PC-3 (cell line): ENCODE data around the gene TMEM30B. TPM values are rescaled to one million over a fixed set of nuclear protein-coding genes. Genes with fewer than 3 reads are reported as not detected.

ENCODE experiments used
- ATAC-seq: fragments of 200-7000 bp; cut with Tn5 transposase; 2 replicates; pipeline ENCODE4 v1.9.1; 2020; ENCODE audit warnings: mild to moderate bottlenecking, moderate library complexity
- BruUV-seq: library from RNA; stranded (reverse); fragments of 400-500 nt; replicated peaks from 2 replicates; lab custom pipeline; 2021; lab: Mats Ljungman, UMichigan
- CTCF ChIA-PET: fragments of 300-600 bp; sonication (Branson Sonifier 250); formaldehyde crosslinking; loops from one replicate; lab custom pipeline; 2022; ENCODE audit warnings: antibody characterized with exemption; lab: Charles Lee
- POLR2A ChIA-PET: fragments of 300-600 bp; sonication (Branson Sonifier 250); formaldehyde crosslinking; loops from one replicate; lab custom pipeline; 2022; ENCODE audit warnings: antibody characterized with exemption; ENCODE audit not compliant: unreplicated experiment; lab: Charles Lee
- DNase-seq: peaks from one replicate; pipeline ENCODE4 v3.0.0-alpha.2; 2015
- H2AFZ ChIP-seq: fragments of 300-600 bp; sonication (generic); 2 replicates; pipeline ENCODE4 v1.6.0; 2016; ENCODE audit warnings: antibody characterized with exemption, low read length
- H3F3A ChIP-seq: fragments of 300-600 bp; sonication (generic); one replicate; pipeline ENCODE4 v1.6.0; 2017; ENCODE audit warnings: antibody characterized with exemption, low read length, control low read depth, mild to moderate bottlenecking; ENCODE audit not compliant: unreplicated experiment
- H3K27ac ChIP-seq: fragments of 300-600 bp; sonication (generic); 2 replicates; pipeline ENCODE4 v1.5.1; 2016; ENCODE audit warnings: mild to moderate bottlenecking, low read length
- H3K27me3 ChIP-seq: fragments of 300-600 bp; sonication (generic); 2 replicates; pipeline ENCODE4 v1.6.1; 2016; ENCODE audit warnings: low read length, mixed read lengths
- H3K36me3 ChIP-seq: fragments of 300-600 bp; sonication (generic); 2 replicates; pipeline ENCODE4 v1.6.1; 2016; ENCODE audit warnings: low read depth, mixed run types, low read length, mixed read lengths
- H3K4me1 ChIP-seq: fragments of 300-600 bp; sonication (generic); 2 replicates; pipeline ENCODE4 v1.5.1; 2016; ENCODE audit warnings: low read length; ENCODE audit not compliant: insufficient read depth
- H3K4me2 ChIP-seq: fragments of 300-600 bp; sonication (generic); 2 replicates; pipeline ENCODE4 v1.6.0; 2016; ENCODE audit warnings: low read length
- H3K4me3 ChIP-seq: fragments of 300-600 bp; sonication (generic); 2 replicates; pipeline ENCODE4 v1.5.1; 2016; ENCODE audit warnings: mild to moderate bottlenecking, low read length, mixed read lengths
- H3K79me2 ChIP-seq: fragments of 300-600 bp; sonication (generic); 2 replicates; pipeline ENCODE4 v1.6.1; 2017; ENCODE audit warnings: low read length, mixed read lengths
- H3K9ac ChIP-seq: fragments of 300-600 bp; sonication (generic); 2 replicates; pipeline ENCODE4 v1.6.0; 2016; ENCODE audit warnings: mild to moderate bottlenecking, low read length
- H3K9me2 ChIP-seq: fragments of 300-600 bp; sonication (generic); replicated peaks from 2 replicates; pipeline ENCODE4 v1.6.1; 2016; ENCODE audit warnings: mixed run types, low read length, mixed read lengths
- H3K9me3 ChIP-seq: fragments of 300-600 bp; sonication (generic); 2 replicates; pipeline ENCODE4 v1.6.1; 2016; ENCODE audit warnings: low read length, mixed read lengths
- H4K20me1 ChIP-seq: fragments of 300-600 bp; sonication (generic); 2 replicates; pipeline ENCODE4 v1.6.1; 2016; ENCODE audit warnings: low read length, mixed read lengths
- CTCF ChIP-seq: fragments of 300-600 bp; sonication (generic); conservative IDR thresholded peaks from 2 replicates; pipeline ENCODE4 v1.5.1; 2017; ENCODE audit warnings: antibody characterized with exemption, low read depth, mild to moderate bottlenecking, low read length
- EZH2 ChIP-seq: fragments of 300-600 bp; sonication (generic); IDR thresholded peaks from one replicate; pipeline ENCODE4 v1.6.1; 2017; ENCODE audit warnings: antibody characterized with exemption, mild to moderate bottlenecking, low read length; ENCODE audit not compliant: unreplicated experiment
- EZH2phosphoT487 ChIP-seq: fragments of 300-600 bp; sonication (generic); IDR thresholded peaks from 2 replicates; pipeline ENCODE4 v1.6.1; 2018; ENCODE audit warnings: mild to moderate bottlenecking, antibody characterized with exemption, low read length, borderline replicate concordance
- intact Hi-C: fragments of 100-400 bp; cut with micrococcal nuclease; formaldehyde crosslinking; loops from 2 replicates; pipeline ENCODE4 v1.9.0; 2023
- total RNA-seq: library from RNA; depleted of rRNA; stranded (reverse); fragments of >200 nt; gene quantifications from 2 replicates; pipeline ENCODE4 v1.2.3, GENCODE V29; 2014

Gene TMEM30B
- total RNA-seq, 1 experiment from 2014 or later = 70.6 TPM

DNA sequence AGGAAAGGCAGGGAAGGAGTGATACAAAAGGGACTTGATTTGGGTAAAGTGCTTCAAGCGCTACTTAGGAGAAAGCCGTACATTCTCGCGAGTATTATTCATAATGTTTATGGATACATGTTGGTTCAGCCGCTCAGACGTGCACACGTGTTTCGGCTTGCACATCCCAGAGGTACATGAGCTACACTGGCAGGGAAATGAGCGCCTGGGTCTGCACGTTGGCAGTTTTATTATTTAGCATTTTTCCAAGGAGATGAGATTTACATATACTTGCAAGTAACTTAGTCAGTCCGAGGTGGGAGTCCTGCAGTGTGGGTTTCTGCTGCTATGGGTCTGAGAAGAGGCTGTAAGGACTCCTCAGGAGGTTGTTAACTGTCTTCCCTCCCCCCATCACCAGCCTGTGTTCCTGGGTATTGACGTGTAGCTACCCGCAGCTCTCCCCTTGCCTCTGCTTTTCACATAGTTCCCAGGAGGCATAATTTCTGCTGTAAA is 41.7 kb upstream of the TMEM30B start:
- Histone ChIP-seq H3F3A (peaks cover 5% of the 10 kb centered on the region), H3K9me2 (no peaks in the 10 kb centered on the region), H4K20me1 (peaks cover 12% of the 10 kb centered on the region; the same call in 1 of the 2 replicates), H3K4me1 (peaks cover 23% of the 10 kb centered on the region), H3K27me3 (no peaks in the 10 kb centered on the region), H3K79me2 (peaks cover 51% of the 10 kb centered on the region), H3K4me3 (peak overlapping the region; percentile 72), H3K9me3 (no peaks in the 10 kb centered on the region), H3K9ac (peak overlapping the region; percentile 76), H2AFZ (peak overlapping the region; percentile 75), H3K4me2 (peak overlapping the region; percentile 82), H3K27ac (peak overlapping the region; percentile 44), H3K36me3 (no peaks in the 10 kb centered on the region)
- BruUV-seq = TSS peak; percentile 32
- POLR2A ChIA-PET = interaction anchor here (0.6 to 1.2 kb wide), 5 partner anchors 32 to 689 kb away, joined by 3 to 17 read pairs (median 4); no protein-coding TSS in a partner anchor
- DNase-seq (peak; percentile 89), ATAC-seq (peak; percentile 44)
- CTCF ChIA-PET = interaction anchor here (0.6 to 1.2 kb wide), 2 partner anchors 37 to 58 kb away, joined by 3 read pairs; no protein-coding TSS in a partner anchor
- intact Hi-C loops = loop anchor here (2.0 kb wide), 1 partner anchor 116 kb away; no protein-coding TSS in a partner anchor
- no peak for TF ChIP-seq EZH2
- TF ChIP-seq CTCF = no peak
- no peak for TF ChIP-seq EZH2phosphoT487

GRCh38 chr14:61322011-61322798 is 41.1 kb upstream of the TMEM30B start:
- ATAC-seq (peak; percentile 28), DNase-seq (peak; percentile 85)
- Histone ChIP-seq H3K79me2 (peaks cover 45% of the 10 kb centered on the region), H3K4me3 (peak overlapping the region; percentile 72), H3K4me2 (peak overlapping the region; percentile 82), H3K4me1 (peaks cover 23% of the 10 kb centered on the region), H4K20me1 (peaks cover 12% of the 10 kb centered on the region; the same call in 1 of the 2 replicates), H3K27me3 (no peaks in the 10 kb centered on the region), H3K9me3 (no peaks in the 10 kb centered on the region), H3K27ac (peak overlapping the region; percentile 44), H3K36me3 (no peaks in the 10 kb centered on the region), H3F3A (peaks cover 5% of the 10 kb centered on the region), H3K9me2 (no peaks in the 10 kb centered on the region), H2AFZ (peak overlapping the region; percentile 75), H3K9ac (peak overlapping the region; percentile 76)
- TF ChIP-seq CTCF (no peak), EZH2phosphoT487 (no peak), EZH2 (no peak)
- CTCF ChIA-PET = interaction anchor here (0.6 to 1.4 kb wide), 5 partner anchors 25 to 192 kb away, joined by 3 to 5 read pairs (median 3); no protein-coding TSS in a partner anchor
- TSS peak; percentile 61 for BruUV-seq
- POLR2A ChIA-PET = interaction anchor here (0.6 to 1.2 kb wide), 8 partner anchors 24 to 771 kb away, joined by 3 to 11 read pairs (median 4); no protein-coding TSS in a partner anchor
- intact Hi-C loops = loop anchor here (2.0 kb wide), 1 partner anchor 117 kb away; no protein-coding TSS in a partner anchor
